ENCODE measurements around the gene KCNJ14.

GRCh38 chr19:48484931-48485612 lies 29.7 kb downstream of the KCNJ14 start:
- no peak for TF ChIP-seq POLR2AphosphoS5 (IDR thresholded peaks at IDR 0.05; ENCODE audit: low read depth, low read length)
- no peak for TF ChIP-seq POLR2A (IDR thresholded peaks at IDR 0.05; ENCODE audit: low read depth, low read length)
- TF ChIP-seq TAF1 (IDR thresholded peaks at IDR 0.05; ENCODE audit: borderline replicate concordance, low read depth, low read length): no peak

Measured in GM12892 (cell line).